GM19240 (cell line): ENCODE data around the gene SELENOF.

Experiments used
- DNase-seq: peaks from one replicate; pipeline ENCODE4 v3.0.0; 2011; ENCODE audit warnings: low spot score; ENCODE audit not compliant: insufficient read length

The SELENOF gene

GRCh38 chr1:86913896-86914600 lies at the start of gene SELENOF:
SELENOF (minus strand) TSS chr1:86914126; CDS start chr1:86914111, 15 bp downstream.
- peak; percentile 56 for DNase-seq

DNA sequence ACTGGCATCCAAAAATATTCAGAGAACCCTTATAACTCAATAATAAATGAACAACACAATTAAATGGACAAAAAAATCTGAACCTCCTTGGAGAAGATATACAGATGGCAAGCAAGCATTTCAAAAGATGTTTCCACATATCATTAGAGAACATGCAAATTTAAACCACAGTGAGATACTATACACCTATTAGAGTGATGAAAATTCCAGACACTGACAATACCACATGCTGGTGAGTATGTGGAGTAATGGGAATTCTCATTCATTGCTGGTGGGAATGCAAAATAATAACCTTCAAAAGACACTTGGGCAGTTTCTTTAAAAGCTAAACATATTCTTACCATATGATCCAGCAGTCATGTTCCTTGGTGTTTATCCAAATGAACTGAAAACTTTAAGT lies 46.6 kb upstream of the SELENOF start:
- no peak for DNase-seq

GRCh38 chr1:86957221-86957620 lies 43.3 kb upstream of the SELENOF start:
- no peak for DNase-seq

- DNase-seq = no peak
These were observed 42.3 kb upstream of the SELENOF start for GRCh38 chr1:86956221-86956620.

GRCh38 chr1:86955678-86956077 lies 41.8 kb upstream of the SELENOF start:
- DNase-seq = no peak

- DNase-seq = no peak
These were observed 39.2 kb upstream of the SELENOF start for GRCh38 chr1:86953167-86953566.

DNA sequence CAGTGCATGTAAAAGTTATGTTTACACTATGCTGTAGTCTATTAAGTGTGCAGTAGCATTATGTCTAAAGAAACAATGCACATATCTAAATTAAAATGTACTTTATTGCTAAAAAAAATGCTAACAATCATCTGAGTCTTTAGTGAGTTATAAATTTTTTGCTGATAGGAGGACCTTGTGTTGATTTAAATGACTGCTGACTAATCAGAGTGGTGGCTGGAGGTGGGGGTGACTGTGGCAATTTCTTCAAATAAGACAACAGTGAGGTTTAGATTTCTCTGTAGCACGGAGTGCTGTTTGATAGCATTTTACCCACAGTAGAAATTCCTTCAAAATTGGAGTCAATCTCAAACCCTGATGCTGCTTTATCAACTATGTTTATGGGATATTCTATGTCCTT lies 37.5 kb upstream of the SELENOF start:
- DNase-seq = no peak

- no peak for DNase-seq
These were observed 36.9 kb upstream of the SELENOF start for GRCh38 chr1:86950712-86951419.

- no peak for DNase-seq
These were observed 34.3 kb upstream of the SELENOF start for GRCh38 chr1:86948212-86948611.

GRCh38 chr1:86942743-86943142 lies 28.8 kb upstream of the SELENOF start:
- DNase-seq = no peak

DNA sequence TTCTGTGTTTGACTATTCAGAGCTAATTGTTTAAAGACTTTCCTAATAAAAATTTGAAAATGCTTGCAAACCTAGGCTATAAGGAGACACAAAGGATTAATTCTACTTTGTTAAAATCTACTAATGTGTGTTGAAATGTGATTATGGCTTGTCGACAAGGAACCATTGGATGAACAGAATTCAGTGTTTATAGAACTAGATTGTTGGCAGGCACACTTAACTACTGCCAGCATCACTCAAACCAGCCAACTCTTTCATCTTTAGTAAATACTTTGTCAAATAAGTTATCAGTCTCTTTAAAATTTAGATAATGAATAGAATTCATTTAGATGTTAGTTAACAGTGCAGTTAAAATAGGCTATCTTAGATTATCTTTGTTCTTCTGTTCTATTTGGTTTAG lies 28.1 kb upstream of the SELENOF start:
- no peak for DNase-seq

GRCh38 chr1:86940599-86940998 lies 26.7 kb upstream of the SELENOF start:
- no peak for DNase-seq

- no peak for DNase-seq
These were observed 25.5 kb upstream of the SELENOF start for GRCh38 chr1:86939406-86939805.

DNA sequence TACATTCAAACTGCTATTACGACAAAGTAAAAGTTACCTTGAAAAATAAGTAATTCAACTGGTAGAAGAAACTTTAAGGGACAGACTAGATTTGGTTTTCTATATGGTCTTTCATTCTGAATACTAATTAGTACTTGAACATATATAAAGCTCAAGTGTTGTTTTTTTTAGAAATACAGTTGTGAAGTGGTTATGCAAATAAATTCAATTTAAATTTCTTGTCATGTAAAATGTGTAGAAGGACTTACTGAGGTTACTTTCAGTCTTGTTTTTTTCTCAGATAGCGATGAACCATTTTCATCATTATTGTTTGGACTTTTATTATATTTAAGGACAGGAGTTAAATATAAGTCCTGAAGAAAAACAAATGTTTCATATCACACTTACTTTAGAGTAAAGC lies 24.9 kb upstream of the SELENOF start:
- DNase-seq = no peak

DNA sequence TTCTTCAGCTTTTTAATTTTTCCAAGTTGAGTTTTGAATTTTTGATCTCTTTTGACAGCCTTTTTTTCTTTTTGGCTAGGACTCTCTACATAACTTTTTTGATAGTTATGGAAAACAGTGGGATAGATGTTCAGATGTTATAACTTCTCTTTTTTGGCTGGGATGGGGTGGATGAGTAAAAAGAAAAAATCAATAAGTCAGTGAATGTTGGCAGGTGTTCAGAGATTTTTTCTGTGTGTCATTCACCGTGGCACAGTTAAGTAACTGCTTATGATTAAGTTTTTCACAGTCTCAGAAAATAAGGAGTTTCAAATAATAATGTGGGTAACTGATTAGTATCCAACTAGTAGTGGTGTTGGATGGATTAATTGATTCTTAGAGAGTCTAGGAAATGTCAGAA lies 24.5 kb upstream of the SELENOF start:
- DNase-seq = no peak

DNA sequence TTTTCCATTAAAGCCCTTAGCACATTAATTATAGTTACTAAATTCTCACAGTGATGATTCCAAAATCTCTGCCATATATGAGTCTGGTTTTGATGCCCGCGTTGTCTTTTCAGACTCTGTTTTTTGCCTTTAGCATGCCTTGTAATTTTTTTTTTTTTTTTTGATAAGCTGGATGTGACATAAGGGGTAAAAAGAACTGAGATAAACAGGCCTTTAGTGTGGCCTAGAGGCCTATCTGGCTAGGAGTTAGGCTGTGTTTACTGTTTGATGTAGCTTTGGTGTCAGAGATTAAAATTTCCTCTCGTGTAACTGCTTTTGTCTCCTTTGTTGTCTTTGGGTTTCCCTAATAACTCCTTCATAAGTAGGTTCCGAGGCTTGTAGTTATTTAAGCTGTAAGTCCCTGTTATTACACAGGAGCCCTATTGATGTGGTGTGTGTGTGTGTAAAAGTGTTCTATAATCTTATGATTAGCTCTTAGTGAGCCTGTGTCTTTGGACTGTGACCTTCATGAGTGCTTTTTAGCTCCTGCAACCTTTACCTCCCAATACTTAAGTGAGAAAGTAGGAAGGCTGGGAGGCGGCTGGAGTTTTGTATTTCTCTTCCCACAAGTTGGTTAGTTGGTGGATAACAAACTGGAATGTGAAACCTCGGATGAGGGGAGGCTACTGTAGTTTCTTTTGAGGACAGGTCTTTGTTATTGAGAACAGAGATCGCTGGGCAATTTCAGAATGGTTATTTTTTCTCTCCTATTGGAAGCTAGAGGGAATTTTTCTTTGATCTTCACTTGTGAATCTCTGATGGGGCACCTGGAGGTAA lies 19.8 kb upstream of the SELENOF start:
- DNase-seq = no peak

GRCh38 chr1:86933051-86933450 lies 19.1 kb upstream of the SELENOF start:
- DNase-seq = no peak

- no peak for DNase-seq
These were observed 14.9 kb upstream of the SELENOF start for GRCh38 chr1:86928819-86929218.

- DNase-seq = no peak
These were observed 13.0 kb upstream of the SELENOF start for GRCh38 chr1:86926883-86927282.

- no peak for DNase-seq
These were observed 11.8 kb upstream of the SELENOF start for GRCh38 chr1:86925742-86926141.

DNA sequence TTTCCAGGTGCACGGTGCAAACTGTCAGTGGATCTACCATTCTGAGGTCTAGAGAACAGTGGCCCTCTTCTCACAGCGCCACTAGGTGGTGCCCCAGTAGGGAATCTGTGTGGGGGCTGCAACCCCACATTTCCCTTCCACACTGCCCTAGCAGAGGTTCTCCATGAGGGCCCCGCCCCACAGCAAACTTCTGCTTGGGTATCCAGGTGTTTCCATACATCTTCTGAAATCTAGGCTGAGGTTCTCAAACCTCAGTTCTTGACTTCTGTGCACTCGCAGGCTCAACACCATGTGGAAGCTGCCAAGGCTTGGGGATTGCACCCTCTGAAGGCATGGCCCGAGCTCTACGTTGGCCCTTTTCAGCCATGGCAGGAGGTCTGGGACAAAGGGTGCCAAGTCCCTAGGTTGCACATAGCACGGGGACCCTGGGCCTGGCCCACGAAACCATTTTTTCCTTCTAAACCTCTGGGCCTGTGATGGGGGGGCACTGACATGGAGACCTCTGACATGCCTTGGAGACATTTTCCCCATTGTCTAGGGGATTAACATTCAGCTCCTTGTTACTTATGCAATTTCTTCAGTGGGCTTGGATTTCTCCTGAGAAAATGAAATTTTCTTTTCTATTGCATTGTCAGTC lies 10.5 kb upstream of the SELENOF start:
- no peak for DNase-seq

GRCh38 chr1:86922445-86922844 lies 8.5 kb upstream of the SELENOF start:
- no peak for DNase-seq
